Endothelial cell of umbilical vein (primary cell): Measurements from ENCODE around the gene RIMBP2. TPM values are rescaled to one million over a fixed set of nuclear protein-coding genes. Genes with fewer than 3 reads are reported as not detected.

Source experiments
- BruUV-seq: library from RNA; stranded (reverse); fragments of 400-500 nt; replicated peaks from 2 replicates; lab custom pipeline; 2021; lab: Mats Ljungman, UMichigan
- CTCF ChIA-PET: fragments of 300-600, 350-600 bp; sonication (Branson Sonifier 250); formaldehyde crosslinking; loops from one replicate; lab custom pipeline; 2021; ENCODE audit warnings: antibody characterized with exemption, inconsistent platforms; lab: Charles Lee
- POLR2A ChIA-PET: fragments of 300-600, 350-600 bp; sonication (Branson Sonifier 250); formaldehyde crosslinking; loops from one replicate; lab custom pipeline; 2021; ENCODE audit warnings: antibody characterized with exemption, inconsistent platforms; lab: Charles Lee
- DNase-seq: peaks from one replicate; pipeline ENCODE4 v3.0.0-alpha.2; 2011; ENCODE audit warnings: low read depth, low spot score
- FAIRE-seq: peaks from 2 replicates; lab custom pipeline; 2011; peaks lifted over from hg19 to GRCh38; lab: Jason Lieb, UNC
- H2AFZ ChIP-seq: 2 replicates; pipeline ENCODE4 v1.6.0; 2012; ENCODE audit warnings: low read depth, low read length, control low read depth, inconsistent platforms
- H3K27ac ChIP-seq: 2 replicates; pipeline ENCODE4 v1.5.1; 2011; ENCODE audit warnings: low read depth, mild to moderate bottlenecking, control low read depth, low read length, moderate library complexity; ENCODE audit not compliant: insufficient read depth
- H3K27me3 ChIP-seq, 2 experiments: 2 replicates each; pipeline versions ENCODE4 v1.6.0 to v1.6.1; 2011; ENCODE audit warnings: low read length in 2 of 2, mixed read lengths in 1 of 2; ENCODE audit not compliant: control insufficient read depth in 2 of 2, insufficient read depth in 2 of 2
- H3K36me3 ChIP-seq, 2 experiments: 2 replicates in 1 of 2; 3 replicates in 1 of 2; pipeline ENCODE4 v1.5.1; 2011; ENCODE audit warnings: low read length in 2 of 2, mild to moderate bottlenecking in 1 of 2, moderate library complexity in 1 of 2; ENCODE audit not compliant: control insufficient read depth in 2 of 2, insufficient read depth in 2 of 2; ENCODE audit errors: extremely low read depth in 1 of 2
- H3K4me1 ChIP-seq: 3 replicates; pipeline ENCODE4 v1.5.1; 2011; ENCODE audit warnings: mild to moderate bottlenecking, low read length; ENCODE audit not compliant: control insufficient read depth, insufficient read depth; ENCODE audit errors: extremely low read depth
- H3K4me2 ChIP-seq: 2 replicates; pipeline ENCODE4 v1.6.1; 2011; ENCODE audit warnings: low read length, control low read depth, mixed read lengths; ENCODE audit not compliant: insufficient read depth
- H3K4me3 ChIP-seq, 3 experiments: fragments of 200-600 bp in 1 of 3; sonication (generic), shearing (Covaris generic) in 1 of 3; replicated peaks in 1 of 3; 2 replicates each; pipeline ENCODE4 v1.5.1; 2011 to 2016; ENCODE audit warnings: control low read depth in 3 of 3, low read length in 3 of 3, mild to moderate bottlenecking in 2 of 3, inconsistent platforms in 1 of 3, low read depth in 1 of 3, moderate library complexity in 1 of 3; ENCODE audit not compliant: insufficient read depth in 1 of 3
- H3K79me2 ChIP-seq: 2 replicates; pipeline ENCODE4 v1.6.0; 2012; ENCODE audit warnings: low read length, inconsistent platforms; ENCODE audit not compliant: control insufficient read depth, insufficient read depth
- H3K9ac ChIP-seq: replicated peaks from 2 replicates; pipeline ENCODE3; 2011; ENCODE audit warnings: low read length, control low read depth; ENCODE audit not compliant: insufficient read depth; ENCODE audit errors: extremely low read depth
- H3K9me1 ChIP-seq: replicated peaks from 3 replicates; pipeline ENCODE4 v1.6.0; 2011; ENCODE audit warnings: mild to moderate bottlenecking, low read length; ENCODE audit not compliant: control insufficient read depth, insufficient read depth; ENCODE audit errors: extremely low read depth
- H3K9me3 ChIP-seq: replicated peaks from 2 replicates; pipeline ENCODE4 v1.5.1; 2012; ENCODE audit warnings: low read length, inconsistent platforms; ENCODE audit not compliant: control insufficient read depth, insufficient read depth
- H4K20me1 ChIP-seq: replicated peaks from 2 replicates; pipeline ENCODE3; 2011; ENCODE audit warnings: mild to moderate bottlenecking, low read length; ENCODE audit not compliant: control insufficient read depth, insufficient read depth; ENCODE audit errors: extremely low read depth
- CTCF ChIP-seq, 2 donors: IDR thresholded peaks; 1 replicate in 1 of 2; 2 replicates in 1 of 2; pipeline ENCODE4 v1.5.1; 2011; ENCODE audit warnings: low read length in 2 of 2, mild to moderate bottlenecking in 2 of 2, moderate library complexity in 2 of 2, control low read depth in 1 of 2, inconsistent platforms in 1 of 2, low read depth in 1 of 2; ENCODE audit not compliant: insufficient read depth in 1 of 2; ENCODE audit errors: extremely low read depth in 1 of 2
- EZH2 ChIP-seq: IDR thresholded peaks from 2 replicates; pipeline ENCODE4 v1.6.1; 2012; ENCODE audit warnings: borderline replicate concordance, low read depth, mild to moderate bottlenecking, moderate library complexity, low read length, inconsistent platforms; ENCODE audit not compliant: severe bottlenecking
- FOS ChIP-seq: IDR thresholded peaks from 2 replicates; pipeline ENCODE4 v1.6.1; 2011; ENCODE audit warnings: mild to moderate bottlenecking, low read length, moderate library complexity, borderline replicate concordance; ENCODE audit not compliant: insufficient read depth
- GATA2 ChIP-seq: IDR thresholded peaks from 2 replicates; pipeline ENCODE4 v1.7.0; 2011; ENCODE audit warnings: low read depth, mild to moderate bottlenecking, moderate library complexity, mixed read lengths, low read length; ENCODE audit not compliant: insufficient read length, insufficient read depth
- JUN ChIP-seq: IDR thresholded peaks from 2 replicates; pipeline ENCODE4 v1.6.1; 2011; ENCODE audit warnings: borderline replicate concordance, low read depth; ENCODE audit not compliant: insufficient read length, insufficient read depth
- MAX ChIP-seq: IDR thresholded peaks from 2 replicates; pipeline ENCODE4 v1.6.1; 2011; ENCODE audit not compliant: insufficient read depth, insufficient read length
- MYC ChIP-seq: IDR thresholded peaks from one replicate; pipeline ENCODE4 v1.6.1; 2011; ENCODE audit warnings: mild to moderate bottlenecking, low read depth, low read length
- POLR2A ChIP-seq: IDR thresholded peaks from 2 replicates; pipeline ENCODE4 v1.6.1; 2012; ENCODE audit warnings: low read depth, mild to moderate bottlenecking, control low read depth, low read length
- POLR2AphosphoS5 ChIP-seq: IDR thresholded peaks from 2 replicates; pipeline ENCODE4 v1.6.1; 2012; ENCODE audit warnings: low read depth, mild to moderate bottlenecking, control low read depth, low read length, moderate library complexity; ENCODE audit not compliant: insufficient read depth
- dilution Hi-C: fragments of 300-500 bp; cut with MboI; formaldehyde crosslinking; loops from one replicate; pipeline ENCODE4 v1.15.0; 2019; ENCODE audit warnings: low sequenced_read_pairs; ENCODE audit not compliant: extremely low pct_ligation_motif_present
- intact Hi-C: fragments of 100-400 bp; cut with micrococcal nuclease; formaldehyde crosslinking; loops from one replicate; pipeline ENCODE4 v1.10.0; 2022
- polyA plus RNA-seq, 4 experiments: library from polyadenylated mRNA; depleted of rRNA in 3 of 4; stranded (reverse) in 3 of 4; unstranded in 1 of 4; fragments of >200 nt; gene quantifications; 2 replicates each; pipeline versions ENCODE4 v1.2.1 to v1.2.3, GENCODE V29; 2011 to 2012; ENCODE audit warnings: missing spikeins in 1 of 4
- total RNA-seq: library from RNA; stranded (reverse); gene quantifications from 2 replicates; pipeline ENCODE4 v1.2.3, GENCODE V29; 2021

Gene RIMBP2
- total and polyA plus RNA-seq, 2 donors (not counting 3 experiments of a cell fraction or from before 2014, with no cell fraction given), result 0.04 TPM; not detected in 1

- Histone ChIP-seq H3K4me1 (no peaks in the 10 kb centered on the region), H3K9me1 (no peaks in the 10 kb centered on the region), H3K36me3 (no peaks in the 10 kb centered on the region), H3K79me2 (no peaks in the 10 kb centered on the region), H2AFZ (no peak overlapping the region), H3K27me3 (no peaks in the 10 kb centered on the region), H4K20me1 (no peaks in the 10 kb centered on the region), H3K4me2 (no peak overlapping the region), H3K4me3 (no peak overlapping the region), H3K27ac (no peak overlapping the region), H3K9ac (no peak overlapping the region), H3K9me3 (peaks cover 2% of the 10 kb centered on the region)
- TF ChIP-seq POLR2A (no peak), POLR2AphosphoS5 (no peak), FOS (no peak), JUN (no peak), MAX (no peak), MYC (no peak), CTCF (IDR thresholded peaks at IDR 0.05; ENCODE audit: extremely low read depth in 1 of 2, insufficient read depth in 1 of 2, low read depth in 1 of 2, low read length in 2 of 2) (no peak), EZH2 (no peak), GATA2 (no peak)
- intact Hi-C loops, result no loop called here
- CTCF ChIA-PET, result no interaction called here
- BruUV-seq, result no TSS peak
- dilution Hi-C loops, result no loop called here
- FAIRE-seq (no peak), DNase-seq (no peak)
- POLR2A ChIA-PET, result no interaction called here
These were observed 230.6 kb downstream of the RIMBP2 start for GRCh38 chr12:130485291-130486145.
